HG02642 (cell line): ENCODE measurements around the gene RNF144B.
"Not testable (repeated sequence)": the region's sequence is repeated elsewhere in the genome, so short reads cannot be mapped to it uniquely, and the experiment has no call there.

Experiments
- ATAC-seq: cut with Tn5 transposase; IDR thresholded peaks from one replicate; pipeline ENCODE4 v1.9.1; 2021; ENCODE audit warnings: mild to moderate bottlenecking; ENCODE audit not compliant: unreplicated experiment, poor library complexity

RNF144B gene

GRCh38 chr6:18404965-18405364 lies 17.8 kb downstream of the RNF144B start:
- ATAC-seq: not testable (repeated sequence)

DNA sequence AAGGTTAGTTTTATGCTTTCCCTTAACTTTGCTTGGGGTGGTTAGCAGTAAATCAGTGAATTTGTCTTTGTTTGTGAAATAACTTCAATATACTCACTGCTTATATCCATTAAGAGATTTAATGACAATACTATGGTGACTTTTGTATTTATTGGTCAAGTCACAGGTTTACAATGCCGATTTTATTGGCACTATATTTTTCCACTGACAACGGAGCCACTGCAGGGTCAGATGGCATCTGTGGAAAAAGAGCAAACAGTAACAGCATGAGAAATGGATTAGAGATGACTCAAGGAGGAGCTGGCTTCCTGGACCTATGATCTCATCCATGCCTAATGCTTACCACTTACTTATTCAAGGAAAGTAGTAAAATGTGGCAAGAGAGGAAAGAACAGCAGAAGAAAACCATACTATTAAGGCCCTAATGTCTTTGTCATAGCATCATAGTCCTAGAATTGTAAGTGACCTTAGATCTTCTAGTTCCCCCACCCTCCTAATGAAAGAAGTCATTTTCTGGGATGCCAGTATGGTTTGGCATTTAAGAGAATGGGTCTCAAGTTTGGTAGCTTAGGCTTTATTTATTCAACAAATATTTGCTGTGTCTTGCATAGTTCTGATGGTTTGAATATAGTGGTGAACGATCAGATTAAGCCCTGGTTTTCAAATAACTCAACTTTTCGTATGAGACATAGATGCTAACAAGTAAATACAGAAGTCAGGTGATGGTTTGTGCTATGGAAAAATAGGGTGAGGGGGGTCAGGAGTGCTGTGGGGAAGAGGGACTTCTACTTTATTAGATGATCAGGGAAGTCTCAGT lies 18.5 kb downstream of the RNF144B start:
- no peak for ATAC-seq

GRCh38 chr6:18406955-18407749 lies 20.0 kb downstream of the RNF144B start:
- no peak for ATAC-seq

DNA sequence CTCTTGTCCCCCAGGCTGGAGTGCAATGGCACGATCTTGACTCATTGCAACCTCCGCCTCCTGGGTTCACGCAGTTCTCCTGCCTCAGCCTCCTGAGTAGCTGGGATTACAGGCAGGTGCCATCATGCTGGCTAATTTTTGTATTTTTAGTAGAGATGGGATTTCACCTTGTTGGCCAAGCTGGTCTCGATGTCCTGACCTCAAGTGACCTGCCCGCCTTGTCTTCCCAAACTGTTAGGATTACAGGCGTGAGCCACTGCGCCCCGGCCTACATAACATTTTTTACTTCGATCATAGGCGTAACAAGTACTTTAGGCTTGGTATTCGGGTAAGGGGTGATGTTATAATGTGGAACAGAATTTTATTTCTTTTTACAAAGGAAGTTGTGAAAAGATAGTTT lies 22.5 kb downstream of the RNF144B start:
- ATAC-seq: not testable (repeated sequence)

DNA sequence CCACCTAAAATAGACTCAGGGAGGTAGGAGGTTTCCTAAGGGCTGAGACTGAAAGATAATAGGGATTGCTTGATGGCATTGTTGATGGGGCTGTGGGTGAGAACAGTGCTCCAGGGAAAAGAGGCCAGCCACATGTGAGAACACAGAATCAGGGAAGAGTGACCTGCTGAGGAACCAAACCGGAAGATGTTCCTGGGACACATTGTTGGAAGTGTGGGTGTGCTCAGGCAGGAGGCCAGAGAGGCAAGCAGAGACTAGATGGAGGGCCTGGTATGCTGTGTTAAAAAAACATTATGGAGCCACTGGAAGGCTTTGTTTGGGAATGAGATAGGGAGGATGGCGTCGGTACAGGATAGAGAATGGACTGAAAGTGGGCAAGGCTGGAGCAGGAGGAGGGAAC lies 23.3 kb downstream of the RNF144B start:
- no peak for ATAC-seq

DNA sequence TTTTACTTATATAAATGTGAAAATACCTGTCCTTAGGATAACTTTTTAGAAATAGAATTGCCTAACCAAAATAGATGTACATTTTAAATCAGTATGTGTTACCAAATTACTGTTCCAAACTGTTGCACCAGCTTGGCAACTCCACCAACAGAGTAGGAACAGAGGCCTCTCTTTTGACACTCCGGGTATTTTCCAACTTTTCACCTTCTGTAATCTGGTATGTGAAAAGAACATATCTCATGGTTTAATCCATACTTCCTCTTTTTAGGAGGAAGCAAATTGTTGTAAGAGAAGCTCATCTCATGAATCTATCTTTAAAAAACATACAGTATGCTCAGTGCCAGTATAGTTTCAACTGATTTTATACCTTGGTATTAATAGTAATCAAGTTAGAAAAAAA lies 24.9 kb downstream of the RNF144B start:
- ATAC-seq: no peak

- no peak for ATAC-seq
These were observed 25.5 kb downstream of the RNF144B start for GRCh38 chr6:18412644-18413043.

DNA sequence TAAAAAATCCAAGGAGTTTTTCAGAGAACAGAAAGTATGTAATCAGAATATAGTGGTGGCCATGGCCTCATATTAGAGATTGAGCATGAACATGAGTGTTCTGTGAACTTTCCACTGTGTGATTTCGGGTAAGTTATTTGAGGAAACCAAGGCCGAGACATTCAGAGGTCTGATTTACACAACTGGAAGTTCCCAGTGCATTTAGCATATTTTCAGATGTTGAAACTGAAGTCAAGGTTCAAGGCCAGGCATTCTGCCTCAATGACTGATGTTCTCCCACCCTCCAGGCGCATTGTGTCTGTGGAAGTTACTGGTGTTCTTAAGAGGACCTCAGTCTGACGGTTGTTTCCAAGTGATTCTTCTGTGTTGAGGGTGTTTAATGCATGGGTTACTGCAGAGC lies 26.2 kb downstream of the RNF144B start:
- no peak for ATAC-seq

- ATAC-seq: no peak
These were observed 27.0 kb downstream of the RNF144B start for GRCh38 chr6:18414116-18414515.

DNA sequence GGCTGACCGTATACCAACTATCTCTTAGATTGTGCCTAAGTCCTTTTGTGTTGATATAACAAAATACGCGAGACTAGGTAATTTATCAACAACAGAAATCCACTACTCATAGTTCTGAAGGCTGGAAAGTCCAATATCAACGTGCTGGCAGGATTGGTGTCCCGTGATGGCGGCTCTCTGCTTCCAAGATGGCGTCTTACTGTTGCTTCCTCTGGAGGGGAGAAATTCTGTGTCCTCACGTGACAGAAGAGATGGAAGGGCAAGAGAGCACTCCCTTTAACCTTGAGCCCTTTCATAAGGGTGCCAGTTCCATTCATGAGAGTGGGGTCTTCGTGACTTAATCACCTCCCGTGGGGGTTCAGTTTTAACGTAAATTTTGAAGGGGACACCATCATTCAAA lies 28.1 kb downstream of the RNF144B start:
- no peak for ATAC-seq

DNA sequence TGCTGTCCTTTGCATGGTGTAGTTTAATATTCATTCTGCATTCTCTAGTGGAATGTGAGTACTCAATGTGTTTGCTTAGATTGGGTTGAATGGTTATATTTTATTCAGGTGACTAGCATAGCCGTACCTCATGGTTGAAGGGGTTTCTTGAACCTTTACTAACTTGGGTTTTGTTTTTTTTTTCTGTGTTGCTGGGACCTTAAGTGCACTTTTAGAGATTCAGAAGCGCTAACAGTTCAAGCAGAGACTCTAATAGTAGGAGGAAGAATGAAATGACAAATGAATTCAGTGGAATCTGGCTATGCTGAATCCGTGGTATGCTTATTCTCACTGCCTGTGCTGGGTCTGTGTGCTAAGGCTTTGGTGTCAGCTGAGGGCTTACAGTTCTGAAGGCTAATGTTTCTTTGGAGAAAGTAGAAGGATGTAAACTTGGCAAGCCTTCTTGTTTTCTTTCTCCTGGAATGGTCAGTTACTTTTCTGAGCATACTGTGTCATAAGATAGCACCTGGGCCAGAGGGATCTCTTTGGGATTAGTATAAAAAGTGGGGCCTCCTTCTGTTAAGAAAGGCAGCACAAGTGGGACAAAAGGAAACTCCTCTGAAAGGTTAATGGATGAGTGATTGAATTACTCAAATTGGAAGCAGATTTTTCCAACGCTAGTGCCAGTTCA lies 28.7 kb downstream of the RNF144B start:
- ATAC-seq: no peak

DNA sequence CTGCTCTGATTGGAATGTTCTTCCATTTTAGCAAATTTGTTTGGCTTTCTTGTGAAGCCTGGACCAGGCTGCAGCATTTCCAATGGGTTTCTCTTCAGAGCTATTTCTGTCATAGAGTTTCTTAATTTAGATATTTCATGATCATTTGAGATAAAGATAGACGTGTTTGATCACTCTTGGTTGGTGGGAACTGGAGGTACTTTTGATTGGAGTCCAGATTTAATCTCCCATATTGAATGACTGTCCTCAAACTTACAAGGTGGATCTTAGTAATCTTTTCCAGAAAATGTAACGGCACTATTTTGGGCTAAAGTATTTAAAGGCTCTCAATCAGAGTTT lies 29.2 kb downstream of the RNF144B start:
- no peak for ATAC-seq

DNA sequence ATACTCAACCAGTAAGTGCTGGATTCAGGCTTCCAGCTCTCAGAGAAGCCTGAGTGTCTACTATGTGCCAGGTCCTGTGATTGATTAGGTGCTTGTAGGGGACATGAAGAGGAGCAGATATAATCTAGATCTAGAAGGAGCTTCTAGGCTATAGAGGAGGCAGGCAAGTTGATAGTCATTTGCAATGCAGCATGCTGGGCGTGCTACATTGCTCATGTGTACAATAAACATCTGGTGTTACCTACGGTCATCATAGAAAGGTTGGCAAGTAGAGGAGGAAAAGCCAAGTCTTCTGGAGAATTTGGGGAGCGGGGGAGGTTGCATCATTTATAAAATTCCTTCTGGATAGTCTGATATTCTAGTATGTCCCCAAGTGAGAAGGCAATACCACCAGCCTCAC lies 33.2 kb downstream of the RNF144B start:
- ATAC-seq: no peak

GRCh38 chr6:18422136-18422535 lies 35.0 kb downstream of the RNF144B start:
- no peak for ATAC-seq

DNA sequence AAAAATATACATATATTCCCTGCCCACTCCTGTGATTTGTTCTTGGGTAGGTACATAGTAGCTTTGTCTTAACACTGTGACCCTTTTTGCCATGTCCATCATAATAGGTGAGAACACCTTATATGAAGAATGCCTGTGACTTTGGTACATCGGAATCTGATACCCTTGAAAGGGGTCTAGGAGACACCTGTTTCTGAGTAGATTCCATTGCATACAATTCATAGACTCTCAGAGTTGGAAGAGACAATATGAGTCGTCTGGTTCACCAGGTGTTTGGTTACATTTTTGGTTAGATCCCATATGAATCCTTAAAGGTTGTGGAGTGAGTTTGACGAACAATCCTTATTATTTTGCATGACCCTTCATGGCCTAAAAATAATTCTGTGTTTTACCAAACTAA lies 36.3 kb downstream of the RNF144B start:
- ATAC-seq: no peak

GRCh38 chr6:18424201-18424600 lies 37.1 kb downstream of the RNF144B start:
- ATAC-seq: no peak

DNA sequence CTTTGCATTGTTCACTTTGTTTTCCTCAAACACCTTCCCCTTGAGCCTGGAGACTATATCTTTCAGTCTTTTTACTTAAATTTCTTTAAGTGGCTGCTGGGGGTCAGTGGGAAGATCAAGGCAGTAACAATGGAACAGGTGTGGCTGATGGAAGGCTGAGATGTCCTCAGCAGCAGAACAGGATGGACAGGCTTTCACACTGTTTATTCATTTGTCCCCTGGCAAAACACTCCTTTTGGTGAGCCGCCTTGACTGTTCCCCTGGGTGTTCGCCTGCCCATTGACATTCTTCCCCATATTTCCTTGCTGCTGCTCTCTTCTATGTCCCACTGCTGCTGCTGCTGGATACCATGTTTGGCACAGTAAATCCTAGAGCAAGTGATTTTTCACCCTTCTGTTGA lies 38.1 kb downstream of the RNF144B start:
- ATAC-seq: no peak

GRCh38 chr6:18427296-18427695 lies 40.1 kb downstream of the RNF144B start:
- no peak for ATAC-seq

DNA sequence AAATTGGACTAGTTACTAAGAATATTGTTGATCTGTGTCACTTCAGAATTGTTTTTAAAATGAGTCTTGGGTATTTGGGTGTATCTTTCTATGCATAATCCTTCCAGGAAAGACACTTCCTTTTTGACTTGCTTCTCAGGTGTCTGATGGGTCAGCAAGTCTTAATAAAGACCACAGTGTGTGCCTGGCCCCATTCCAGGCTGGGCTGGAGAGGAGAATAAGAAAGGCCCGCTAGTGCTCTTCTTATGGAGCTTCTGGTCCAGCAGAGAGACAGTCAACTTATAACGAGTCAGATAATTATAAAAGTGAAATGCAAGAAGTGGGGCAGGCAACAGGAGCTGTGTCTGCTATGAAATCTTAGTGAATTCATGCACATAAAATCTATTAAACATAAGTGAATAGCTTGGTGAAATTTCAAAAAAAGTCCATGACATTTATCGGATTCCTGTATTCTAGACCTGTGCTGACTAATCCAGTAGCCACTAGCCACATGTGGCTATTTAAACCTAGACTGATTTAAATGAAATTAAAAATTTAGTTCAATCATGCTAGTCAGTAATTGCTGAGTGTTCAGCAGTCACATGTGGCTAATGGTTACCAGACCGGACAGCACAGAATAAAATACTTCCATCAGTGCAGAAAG lies 42.6 kb downstream of the RNF144B start:
- no peak for ATAC-seq

- no peak for ATAC-seq
These were observed 44.4 kb downstream of the RNF144B start for GRCh38 chr6:18431581-18431980.

GRCh38 chr6:18432180-18432579 lies 45.0 kb downstream of the RNF144B start:
- no peak for ATAC-seq
